ENCODE data around the gene C19orf44. TPM values are rescaled to one million over a fixed set of nuclear protein-coding genes. Genes with fewer than 3 reads are reported as not detected.
"Not testable (repeated sequence)": the region's sequence is repeated elsewhere in the genome, so short reads cannot be mapped to it uniquely, and the experiment has no call there.

Gene C19orf44
- total RNA-seq, 1 donor from 2014 or later = 8.5 TPM

DNA sequence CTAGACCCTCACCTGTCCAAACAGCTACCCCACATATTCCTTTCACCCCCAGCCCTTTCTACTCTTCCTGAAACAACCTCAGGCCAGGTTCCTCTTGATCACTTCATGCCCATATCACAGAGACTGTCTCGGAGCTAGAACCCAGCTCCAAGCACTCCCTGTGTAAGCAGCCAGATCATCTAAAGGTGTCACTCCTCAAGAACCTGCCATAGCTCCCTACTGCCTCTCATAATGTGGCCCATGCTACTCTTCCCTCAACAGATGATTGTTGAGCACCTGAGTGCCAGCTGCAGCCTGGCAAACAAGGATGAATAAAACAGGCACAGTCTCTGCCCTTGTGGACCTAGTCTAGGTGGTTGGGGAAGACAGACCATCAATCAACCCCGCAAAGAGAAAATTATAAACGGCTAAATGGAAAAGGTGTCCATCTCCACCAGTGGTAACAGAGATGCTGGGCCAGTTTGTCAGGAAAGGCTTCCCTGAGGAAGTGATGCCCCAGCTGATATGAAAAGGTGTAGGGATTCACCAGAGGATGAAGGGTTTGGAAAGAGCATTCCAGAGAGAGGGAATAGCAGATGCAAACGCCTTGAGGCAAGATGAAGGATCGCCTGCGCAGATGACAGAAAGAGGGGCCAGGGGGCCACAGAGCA is 32.7 kb upstream of the C19orf44 start:
- peak overlapping the region; percentile 6 for H3K4me3 Mint-ChIP-seq
- no peak for DNase-seq (ENCODE audit: extremely low spot score, unreplicated experiment)
- H3K27me3 Mint-ChIP-seq = no peaks in the 10 kb centered on the region
- TF ChIP-seq, protein P1, sequence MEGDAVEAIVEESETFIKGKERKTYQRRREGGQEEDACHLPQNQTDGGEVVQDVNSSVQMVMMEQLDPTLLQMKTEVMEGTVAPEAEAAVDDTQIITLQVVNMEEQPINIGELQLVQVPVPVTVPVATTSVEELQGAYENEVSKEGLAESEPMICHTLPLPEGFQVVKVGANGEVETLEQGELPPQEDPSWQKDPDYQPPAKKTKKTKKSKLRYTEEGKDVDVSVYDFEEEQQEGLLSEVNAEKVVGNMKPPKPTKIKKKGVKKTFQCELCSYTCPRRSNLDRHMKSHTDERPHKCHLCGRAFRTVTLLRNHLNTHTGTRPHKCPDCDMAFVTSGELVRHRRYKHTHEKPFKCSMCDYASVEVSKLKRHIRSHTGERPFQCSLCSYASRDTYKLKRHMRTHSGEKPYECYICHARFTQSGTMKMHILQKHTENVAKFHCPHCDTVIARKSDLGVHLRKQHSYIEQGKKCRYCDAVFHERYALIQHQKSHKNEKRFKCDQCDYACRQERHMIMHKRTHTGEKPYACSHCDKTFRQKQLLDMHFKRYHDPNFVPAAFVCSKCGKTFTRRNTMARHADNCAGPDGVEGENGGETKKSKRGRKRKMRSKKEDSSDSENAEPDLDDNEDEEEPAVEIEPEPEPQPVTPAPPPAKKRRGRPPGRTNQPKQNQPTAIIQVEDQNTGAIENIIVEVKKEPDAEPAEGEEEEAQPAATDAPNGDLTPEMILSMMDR (conservative IDR thresholded peaks at IDR 0.05) = no peak
- no peaks in the 10 kb centered on the region for H3K9me3 Mint-ChIP-seq
- H3K4me1 Mint-ChIP-seq (ENCODE audit: unreplicated experiment) = peaks cover 44% of the 10 kb centered on the region
- peaks cover 5% of the 10 kb centered on the region for H3K36me3 Mint-ChIP-seq
- peak overlapping the region; percentile 60 for H3K27ac Mint-ChIP-seq

DNA sequence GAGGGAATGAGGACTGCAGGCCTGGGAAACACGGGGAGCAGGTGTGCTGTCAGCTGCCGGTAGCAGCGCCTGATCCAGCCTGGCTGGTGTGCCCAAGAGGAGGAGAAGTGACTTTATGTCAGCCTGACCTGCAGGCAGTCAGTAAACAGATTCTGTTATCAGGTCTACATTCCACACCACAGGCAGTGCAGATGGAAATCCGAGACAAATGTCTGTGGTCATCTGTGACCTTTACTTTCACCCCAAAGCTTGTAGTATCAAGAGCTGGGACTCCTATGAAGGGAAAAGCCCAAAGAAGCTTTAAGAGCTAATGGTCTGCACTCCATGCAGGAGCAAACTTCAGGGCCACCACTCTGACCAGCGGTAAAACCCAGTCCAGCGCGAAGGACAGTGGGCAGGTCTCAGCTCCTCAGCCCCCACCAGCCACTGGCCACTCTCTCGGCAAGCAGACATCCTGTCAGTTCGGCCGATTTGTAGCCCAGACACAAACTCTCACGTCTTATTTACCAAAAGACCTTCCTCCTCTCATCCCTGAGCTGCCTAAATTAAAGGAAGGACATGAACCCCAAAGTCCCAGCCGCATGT is 32.1 kb upstream of the C19orf44 start:
- TF ChIP-seq, protein P1 (conservative IDR thresholded peaks at IDR 0.05) = no peak
- H3K36me3 Mint-ChIP-seq = peaks cover 5% of the 10 kb centered on the region
- H3K27me3 Mint-ChIP-seq = no peaks in the 10 kb centered on the region
- DNase-seq (ENCODE audit: extremely low spot score, unreplicated experiment) = no peak
- H3K27ac Mint-ChIP-seq = peak overlapping the region; percentile 60
- no peaks in the 10 kb centered on the region for H3K9me3 Mint-ChIP-seq
- H3K4me3 Mint-ChIP-seq = peak overlapping the region; percentile 6
- H3K4me1 Mint-ChIP-seq (ENCODE audit: unreplicated experiment) = peaks cover 44% of the 10 kb centered on the region

DNA sequence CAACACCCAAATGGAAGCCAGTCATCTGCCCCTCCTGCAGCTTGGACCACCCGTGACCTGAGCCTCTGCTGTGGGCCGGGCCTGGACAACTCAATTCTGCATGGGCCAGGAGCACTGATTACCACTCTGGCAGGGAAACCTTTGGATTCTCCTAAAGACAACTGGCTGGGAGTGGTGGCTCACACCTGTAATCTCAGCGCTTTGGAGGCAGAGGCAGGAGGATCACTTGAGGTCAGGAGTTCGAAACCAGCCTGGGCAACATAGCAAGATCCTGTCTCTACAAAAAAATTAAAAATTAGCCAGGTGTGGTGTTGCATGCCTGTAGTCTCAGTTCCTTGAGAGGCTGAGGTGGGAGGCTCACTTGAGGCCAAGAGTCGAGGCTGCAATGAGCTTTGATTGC is 31.0 kb upstream of the C19orf44 start:
- no peak overlapping the region for H3K4me3 Mint-ChIP-seq
- H3K27ac Mint-ChIP-seq = no peak overlapping the region
- H3K4me1 Mint-ChIP-seq (ENCODE audit: unreplicated experiment) = peaks cover 44% of the 10 kb centered on the region
- H3K36me3 Mint-ChIP-seq = peaks cover 5% of the 10 kb centered on the region
- H3K9me3 Mint-ChIP-seq = no peaks in the 10 kb centered on the region
- no peaks in the 10 kb centered on the region for H3K27me3 Mint-ChIP-seq
- TF ChIP-seq, protein P1 (conservative IDR thresholded peaks at IDR 0.05) = no peak
- DNase-seq (ENCODE audit: extremely low spot score, unreplicated experiment) = no peak

DNA sequence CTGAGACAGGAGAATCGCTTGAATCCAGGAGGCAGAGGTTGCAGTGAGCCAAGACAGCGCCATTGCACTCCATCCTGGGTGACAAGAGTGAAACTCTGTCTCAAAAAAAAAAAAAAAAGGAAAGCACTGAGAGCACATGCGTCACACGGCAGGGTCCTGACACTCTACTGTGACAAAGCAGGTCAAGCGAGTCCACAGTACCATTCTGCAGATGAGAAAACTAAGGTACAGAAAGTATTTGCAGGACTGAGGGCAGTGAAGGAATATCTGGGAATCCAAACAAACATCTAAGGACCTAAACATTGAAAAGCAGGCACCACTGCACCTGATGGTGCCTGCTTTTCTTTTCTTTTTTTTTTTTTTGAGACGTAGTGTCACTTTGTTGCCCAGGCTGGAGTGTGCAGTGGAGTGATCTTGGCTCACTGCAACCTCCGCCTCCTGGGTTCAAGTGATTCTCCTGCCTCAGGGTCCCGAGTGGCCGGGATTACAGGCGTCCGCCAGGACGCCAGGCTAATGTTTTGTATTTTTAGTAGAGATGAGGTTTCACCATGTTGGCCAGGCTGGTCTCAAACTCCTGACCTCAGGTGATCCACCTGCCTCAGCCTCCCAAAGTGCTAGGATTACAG is 29.3 kb upstream of the C19orf44 start:
- not testable (repeated sequence) for H3K9me3 Mint-ChIP-seq; H3K4me3 Mint-ChIP-seq; DNase-seq (ENCODE audit: extremely low spot score, unreplicated experiment); H3K27ac Mint-ChIP-seq; H3K27me3 Mint-ChIP-seq; H3K36me3 Mint-ChIP-seq
- H3K4me1 Mint-ChIP-seq (ENCODE audit: unreplicated experiment) = peaks cover 50% of the 10 kb centered on the region

DNA sequence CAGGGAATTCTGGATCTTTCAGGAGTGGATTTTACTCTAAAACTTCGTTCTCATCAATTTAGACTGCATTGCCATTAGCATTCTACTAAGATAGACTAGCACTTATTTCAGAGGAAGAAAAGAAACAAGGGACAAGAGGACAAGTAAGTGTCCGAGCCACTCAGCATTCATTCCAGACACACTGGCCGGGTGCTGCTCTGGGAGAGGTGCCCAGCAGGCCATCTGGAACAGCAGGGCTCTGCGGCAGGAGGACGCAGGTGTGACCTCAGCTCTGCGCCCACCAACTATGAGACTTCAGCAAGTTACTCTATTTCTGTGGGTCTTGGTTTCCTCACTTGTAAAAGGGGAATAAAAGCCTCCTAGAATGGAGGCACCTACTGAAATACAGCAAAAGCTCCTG is 28.6 kb upstream of the C19orf44 start:
- Mint-ChIP-seq H3K27me3 (no peaks in the 10 kb centered on the region), H3K9me3 (no peaks in the 10 kb centered on the region), H3K27ac (no peak overlapping the region), H3K4me3 (peak overlapping the region; percentile 18), H3K4me1 (ENCODE audit: unreplicated experiment) (peaks cover 50% of the 10 kb centered on the region), H3K36me3 (peaks cover 5% of the 10 kb centered on the region)
- no peak for DNase-seq (ENCODE audit: extremely low spot score, unreplicated experiment)
- TF ChIP-seq, protein P1 (conservative IDR thresholded peaks at IDR 0.05) = no peak

DNA sequence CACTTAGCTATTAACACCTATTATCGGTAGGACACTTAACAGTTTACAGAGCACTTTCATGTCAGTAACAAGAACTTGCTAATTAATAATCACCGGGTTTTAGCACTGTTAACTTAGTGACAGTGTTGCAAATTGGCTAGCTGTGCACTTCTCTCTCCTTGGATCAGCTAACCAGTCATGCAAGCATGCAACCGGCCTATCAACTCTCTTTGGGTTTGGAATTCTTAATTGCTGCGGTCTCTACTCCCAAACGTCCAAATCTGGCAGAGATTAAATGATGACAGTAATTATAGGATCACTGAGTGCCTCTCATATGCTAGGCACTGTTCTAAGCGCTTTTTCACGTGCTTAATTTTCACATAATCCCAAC is 25.7 kb upstream of the C19orf44 start:
- H3K9me3 Mint-ChIP-seq = no peaks in the 10 kb centered on the region
- H3K4me3 Mint-ChIP-seq = peak overlapping the region; percentile 95
- H3K36me3 Mint-ChIP-seq = no peaks in the 10 kb centered on the region
- H3K4me1 Mint-ChIP-seq (ENCODE audit: unreplicated experiment) = peaks cover 38% of the 10 kb centered on the region
- peak overlapping the region; percentile 88 for H3K27ac Mint-ChIP-seq
- H3K27me3 Mint-ChIP-seq = no peaks in the 10 kb centered on the region
- TF ChIP-seq, protein P1 (conservative IDR thresholded peaks at IDR 0.05) = no peak
- no peak for DNase-seq (ENCODE audit: extremely low spot score, unreplicated experiment)

Measured in type B pancreatic cell (in vitro differentiated cells).